GM19025 (cell line): ENCODE results near the gene FSD2.
"Not testable (repeated sequence)": the region's sequence is repeated elsewhere in the genome, so short reads cannot be mapped to it uniquely, and the experiment has no call there.

ENCODE experiments used
- ATAC-seq: cut with Tn5 transposase; IDR thresholded peaks from one replicate; pipeline ENCODE4 v1.9.1; 2021; ENCODE audit warnings: mild to moderate bottlenecking, low read depth, moderate library complexity; ENCODE audit not compliant: unreplicated experiment

The FSD2 gene

DNA sequence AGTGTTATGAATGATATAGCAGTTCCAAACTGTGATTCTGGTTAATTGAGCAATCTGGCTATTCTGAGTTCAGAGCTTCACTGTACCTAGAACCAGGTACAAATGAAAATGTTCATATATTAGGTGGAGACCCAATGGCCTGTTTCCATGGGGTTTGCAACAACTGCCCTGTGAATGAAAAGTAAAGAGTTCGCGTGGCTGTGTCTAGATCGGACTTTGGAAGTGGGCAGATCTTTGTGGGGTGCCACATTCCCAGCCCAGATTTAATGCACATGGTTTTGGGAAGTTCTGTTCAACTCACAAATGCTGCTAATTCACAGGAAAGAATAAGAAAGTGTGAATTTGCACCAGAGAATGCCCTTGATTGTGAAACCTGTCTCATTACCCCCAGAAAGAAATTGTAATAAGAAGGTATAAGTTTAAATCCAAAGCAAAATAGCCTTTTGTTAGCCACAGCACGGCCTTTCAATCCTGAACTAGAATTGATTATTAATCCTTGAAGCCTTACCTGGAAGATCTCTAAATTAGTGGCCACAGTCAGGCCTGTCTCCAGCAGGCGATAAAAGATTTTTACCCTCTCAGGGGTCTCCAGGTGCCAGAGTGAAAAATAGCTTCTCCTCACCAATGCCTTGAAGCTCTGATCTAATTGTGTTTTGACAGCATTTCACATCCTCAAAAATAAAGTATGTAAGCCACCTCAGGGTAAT is 26.2 kb upstream of the FSD2 start:
- ATAC-seq = peak; percentile 7

- no peak for ATAC-seq
Measured at GRCh38 chr15:82830427-82831173, 24.7 kb upstream of the FSD2 start.

DNA sequence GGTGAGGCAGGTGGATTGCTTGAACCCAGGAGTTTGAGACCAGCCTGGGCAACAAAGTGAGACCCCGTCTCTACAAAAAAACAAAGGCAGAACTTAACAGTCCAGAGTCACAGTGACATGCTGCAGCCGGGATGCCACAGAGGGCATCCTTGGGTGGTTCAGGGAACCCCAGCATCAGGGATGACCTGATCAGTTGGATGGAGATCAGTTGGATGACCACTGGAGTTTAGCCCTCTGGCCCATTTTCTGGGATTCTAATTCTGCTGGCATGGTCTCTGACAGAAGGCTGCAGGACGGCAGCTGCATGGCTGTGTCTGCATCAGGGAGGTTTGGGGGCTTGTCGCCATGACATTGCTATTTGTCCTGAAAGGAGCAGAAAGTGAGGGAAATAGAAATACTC is 23.4 kb upstream of the FSD2 start:
- ATAC-seq = no peak

DNA sequence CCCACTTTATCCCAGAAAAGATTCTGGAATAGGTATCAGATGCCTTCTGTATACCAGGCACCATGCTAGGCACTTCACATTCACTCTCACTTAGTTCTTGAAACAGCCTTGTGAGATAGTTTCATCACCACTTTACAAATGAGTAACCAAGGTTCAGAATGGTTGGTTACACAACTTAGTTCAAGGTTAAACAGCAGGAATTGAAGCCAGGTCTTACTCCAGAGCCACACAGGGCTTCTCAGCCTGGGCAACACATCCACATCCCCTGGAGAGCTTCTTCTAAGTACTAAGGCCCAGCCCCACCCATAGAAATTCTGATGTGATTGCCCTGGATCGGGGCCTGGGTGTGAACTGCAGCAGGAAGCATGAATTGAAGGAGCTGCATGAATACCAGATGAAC is 22.2 kb upstream of the FSD2 start:
- no peak for ATAC-seq

DNA sequence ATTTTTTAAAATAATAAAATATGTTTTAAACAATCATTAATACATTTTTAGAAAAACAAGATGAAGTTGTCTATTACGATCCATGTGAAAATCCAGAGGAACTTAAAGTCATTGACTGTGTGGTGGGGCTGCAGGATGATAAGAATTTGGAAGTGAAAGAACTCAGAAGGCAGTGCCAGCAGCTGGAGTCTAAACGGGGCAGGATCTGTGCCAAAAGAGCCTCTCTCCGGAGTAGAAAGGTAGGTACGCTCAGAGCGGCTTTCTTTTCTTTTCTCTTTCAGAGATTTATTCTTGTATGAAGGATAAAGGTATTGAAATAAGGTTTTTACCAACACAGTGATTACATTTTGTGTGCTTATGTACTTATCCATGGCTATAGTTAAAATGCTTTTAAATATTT is 17.2 kb upstream of the FSD2 start:
- no peak for ATAC-seq

DNA sequence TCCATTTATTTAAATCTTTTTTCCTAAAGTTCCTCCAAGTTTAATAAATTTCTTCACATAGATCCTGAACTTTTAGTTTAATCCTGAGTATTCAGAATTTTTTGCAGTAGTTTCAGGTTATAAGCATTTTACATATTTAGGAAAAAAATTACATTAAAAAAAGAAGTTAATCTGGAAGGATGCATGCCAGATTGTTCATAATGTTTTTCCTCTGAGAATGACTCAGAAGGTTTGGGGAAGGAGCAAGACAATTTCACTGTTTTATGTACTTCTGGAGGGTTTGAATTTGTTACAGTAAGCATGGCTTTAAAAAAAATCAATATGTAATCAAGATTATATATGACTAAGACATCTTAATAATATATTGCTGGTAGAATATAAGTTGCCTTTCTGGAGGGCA is 16.0 kb upstream of the FSD2 start:
- ATAC-seq = not testable (repeated sequence)

- not testable (repeated sequence) for ATAC-seq
Measured at GRCh38 chr15:82821396-82821795, 15.5 kb upstream of the FSD2 start.

- ATAC-seq = no peak
Measured at GRCh38 chr15:82820128-82820527, 14.3 kb upstream of the FSD2 start.

DNA sequence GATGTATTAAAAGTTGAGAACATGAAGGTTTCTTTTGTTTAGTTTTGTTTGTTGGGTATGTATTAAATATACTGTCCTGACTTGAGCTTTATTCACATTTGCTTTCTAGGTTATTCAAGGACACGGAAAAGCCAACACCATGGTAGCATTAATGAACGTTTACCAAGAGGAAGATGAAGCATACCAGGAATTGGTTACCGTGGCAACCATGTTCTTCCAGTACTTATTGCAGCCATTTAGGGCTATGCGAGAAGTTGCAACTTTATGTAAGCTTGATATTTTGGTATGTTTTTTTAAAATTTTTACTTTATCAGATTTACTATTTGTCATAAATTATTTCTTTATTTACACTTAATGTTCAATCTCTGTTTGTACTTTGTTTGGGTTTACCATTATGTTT is 7.1 kb upstream of the FSD2 start:
- no peak for ATAC-seq

DNA sequence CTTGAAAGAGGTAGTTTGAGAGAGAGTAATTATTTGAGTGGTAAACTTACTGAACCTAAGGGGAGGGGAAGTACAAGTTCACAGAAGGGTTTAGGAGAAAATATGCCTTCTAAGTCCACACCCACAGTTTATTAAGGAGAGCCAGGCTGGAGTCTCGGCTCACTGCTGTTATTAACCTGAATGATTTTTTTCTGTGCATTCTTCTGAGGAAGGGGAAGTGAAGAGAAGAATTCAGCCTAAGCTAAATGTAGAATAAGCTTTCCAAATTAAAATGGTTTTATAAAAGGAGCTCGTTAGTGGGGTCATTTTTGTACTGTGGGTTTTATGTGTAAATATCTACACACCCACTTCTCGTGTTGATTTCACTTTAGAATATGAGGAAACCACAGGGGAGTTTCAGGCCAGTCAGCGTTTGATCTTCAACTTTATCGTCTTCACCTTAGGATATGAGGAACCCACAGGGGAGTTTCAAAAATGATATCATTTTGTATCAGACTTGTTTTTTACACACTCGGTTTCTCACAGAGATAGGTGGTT is 5.1 kb upstream of the FSD2 start:
- no peak for ATAC-seq

GRCh38 chr15:82810061-82810889 is 4.4 kb upstream of the FSD2 start:
- ATAC-seq = peak; percentile 21

- peak; percentile 86 for ATAC-seq
Measured at GRCh38 chr15:82809308-82810060, 3.6 kb upstream of the FSD2 start, which contains the start of gene WHAMM. TSS of gene WHAMM (plus strand) at chr15:82809628. CDS start at chr15:82809727, 99 bp downstream.

DNA sequence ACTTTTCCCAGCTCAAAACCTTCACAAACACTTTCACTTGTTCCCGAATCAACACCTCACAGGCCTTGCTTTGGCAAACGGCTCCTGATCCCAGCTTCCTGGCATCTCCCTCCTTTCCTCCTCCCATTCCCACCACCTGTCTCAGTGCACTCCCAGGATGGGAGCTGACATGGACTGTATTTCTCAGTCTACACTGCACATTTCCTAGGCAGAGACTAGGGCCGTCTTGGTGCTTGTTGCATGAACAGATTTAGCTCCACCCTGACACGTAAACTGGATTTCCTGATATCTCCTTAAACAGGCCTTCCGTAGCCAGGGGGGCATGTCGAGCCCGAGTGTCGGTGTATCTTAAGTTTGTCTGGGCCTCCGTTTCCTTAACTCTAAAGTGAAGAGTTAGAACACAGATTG is 2.8 kb upstream of the FSD2 start:
- ATAC-seq = no peak

DNA sequence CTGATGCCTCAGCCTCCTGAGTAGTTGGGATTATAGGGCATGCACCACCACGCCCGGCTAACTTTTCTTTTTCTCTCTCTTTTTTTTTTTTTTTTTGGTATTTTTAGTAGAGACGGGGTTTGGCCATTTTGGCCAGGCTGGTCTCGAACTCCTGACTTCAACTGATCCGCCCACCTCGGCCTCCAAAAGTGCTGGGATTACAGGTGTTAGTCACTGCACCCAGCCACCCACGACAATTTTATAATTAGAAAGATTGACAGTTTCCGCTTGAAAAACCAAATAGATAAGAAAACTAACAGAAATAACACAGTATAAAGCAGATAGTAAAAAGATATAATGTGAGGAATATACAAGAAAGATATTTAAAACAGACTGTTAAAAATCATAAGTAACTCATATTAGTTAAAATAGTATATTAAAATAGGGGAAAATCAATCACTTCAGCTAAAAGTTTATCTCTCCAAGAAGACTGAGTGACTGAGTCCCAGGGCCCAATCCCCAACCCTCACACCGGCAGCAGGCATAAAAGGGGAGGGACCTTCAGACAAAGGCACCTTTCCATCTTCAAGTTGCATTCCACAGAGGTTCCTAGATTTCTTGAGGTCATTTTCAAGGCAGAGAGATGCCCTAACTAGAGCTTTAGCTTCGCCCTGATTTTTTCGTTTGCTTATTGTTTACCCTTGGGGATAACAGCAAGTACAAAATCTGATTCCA is 2.2 kb upstream of the FSD2 start:
- ATAC-seq = no peak

- ATAC-seq = no peak
Measured at GRCh38 chr15:82804575-82804949, 1.3 kb downstream of the FSD2 start.

DNA sequence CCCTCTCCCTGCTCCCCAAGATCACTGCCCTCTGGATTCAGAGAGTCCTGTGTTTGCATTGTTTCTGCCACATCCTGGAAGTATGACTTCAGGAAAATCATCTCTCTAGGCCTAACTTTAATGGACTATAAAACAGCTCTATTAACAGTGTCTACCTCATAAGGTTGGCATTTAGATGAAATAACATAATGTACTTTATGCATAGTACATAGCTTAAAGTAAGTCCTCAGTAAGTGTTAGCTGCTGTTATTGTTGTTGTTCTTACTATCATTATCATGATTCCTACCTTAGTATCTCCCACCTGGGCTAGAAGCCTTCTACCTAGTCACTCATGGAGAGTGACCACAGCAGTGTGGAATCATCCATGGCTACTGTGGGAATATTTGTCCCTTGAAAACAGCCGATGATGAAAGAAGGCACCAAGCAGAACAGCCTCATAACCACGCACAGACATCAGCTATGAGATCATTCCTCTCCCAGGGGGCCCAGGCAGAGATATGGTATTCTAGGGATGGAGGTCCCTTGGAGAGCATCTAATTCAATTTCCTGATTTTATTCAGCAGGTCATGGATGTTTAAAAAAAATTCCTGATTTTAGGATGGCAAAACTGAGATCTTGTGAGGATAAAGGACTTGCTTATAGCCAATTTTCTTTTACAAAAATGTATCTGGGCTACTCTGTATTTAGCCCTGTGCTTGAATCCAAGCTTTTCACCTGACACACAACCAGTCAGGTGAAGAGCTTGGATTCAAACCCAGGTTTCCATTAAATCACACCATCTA is 1.9 kb downstream of the FSD2 start:
- ATAC-seq = no peak

DNA sequence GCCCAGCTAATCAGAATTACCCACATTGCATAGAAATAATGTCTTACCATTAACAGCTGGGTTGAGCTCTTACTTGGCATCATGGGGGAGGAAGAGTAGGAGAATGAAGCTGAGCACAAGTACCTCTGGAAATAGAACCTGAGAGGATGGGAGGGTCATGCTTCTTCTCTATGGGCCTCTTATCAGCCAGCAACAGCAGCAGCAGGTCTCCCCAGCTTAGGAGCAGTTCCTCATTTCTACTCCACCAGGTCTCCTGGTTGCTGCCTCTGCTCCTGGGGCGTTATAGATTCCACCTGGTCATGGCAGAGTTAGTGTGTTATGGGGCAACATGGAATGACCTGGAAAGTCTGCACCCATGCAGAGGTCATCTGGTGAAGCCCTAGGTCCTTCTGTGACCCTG is 3.4 kb downstream of the FSD2 start:
- no peak for ATAC-seq

DNA sequence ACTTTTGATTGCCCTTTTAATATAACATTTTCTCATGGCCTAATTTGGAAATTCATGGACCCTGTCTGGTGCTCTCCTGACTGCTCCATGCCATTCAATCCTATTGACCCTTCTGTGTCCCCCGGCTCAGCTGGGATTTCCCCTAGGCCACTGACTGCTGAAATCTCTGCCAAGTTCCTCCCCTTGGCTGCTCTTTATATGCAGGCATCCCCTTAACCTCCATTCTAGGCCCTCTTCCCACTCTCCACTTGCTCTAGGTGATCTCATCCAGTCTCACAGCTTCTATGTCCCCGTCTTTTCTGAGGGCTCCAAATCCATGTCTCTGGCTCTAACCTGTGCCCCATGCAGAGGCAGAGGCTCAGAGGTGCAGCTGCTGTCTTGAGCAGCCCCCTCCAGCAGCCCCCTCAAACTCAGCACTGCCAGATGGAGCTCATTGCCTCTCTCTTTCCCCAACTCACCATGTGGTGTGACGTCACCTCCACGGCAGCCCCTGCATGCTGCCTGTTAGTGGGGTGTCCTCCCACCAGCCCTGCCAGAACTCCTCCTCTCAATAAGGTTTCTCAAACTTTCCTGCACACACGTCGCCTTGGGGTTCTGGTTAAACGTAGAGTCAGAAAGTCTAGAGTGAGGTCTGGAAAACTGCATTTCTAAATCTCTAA is 6.6 kb downstream of the FSD2 start:
- no peak for ATAC-seq
